Heart right ventricle (tissue), 16 donors: ENCODE data around the gene SPATA3. TPM values are rescaled to one million over a fixed set of nuclear protein-coding genes. Genes with fewer than 3 reads are reported as not detected.

ENCODE experiments used
- ATAC-seq, 8 donors: fragments of 200-7000 bp; cut with Tn5 transposase; one replicate each; pipeline ENCODE4 v1.9.1; 2020; ENCODE audit warnings: mild to moderate bottlenecking in 8 of 8, moderate library complexity in 8 of 8, moderate number of reproducible peaks in 1 of 8
- DNase-seq, 2 donors: peaks; one replicate each; pipeline ENCODE4 v3.0.0-alpha.2; 2020
- H3K27ac ChIP-seq, 10 donors: fragments of 200-600 bp; sonication (generic) in 2 of 10; one replicate each; pipeline versions ENCODE4 v1.5.0 to v1.8.0; 2020 to 2022; ENCODE audit warnings: mild to moderate bottlenecking in 3 of 10
- H3K27me3 ChIP-seq, 7 donors: fragments of 200-600 bp; one replicate each; pipeline ENCODE4 v1.8.0; 2021 to 2022; ENCODE audit warnings: mild to moderate bottlenecking in 2 of 7
- H3K36me3 ChIP-seq, 9 donors: fragments of 200-600 bp; sonication (generic) in 1 of 9; one replicate each; pipeline versions ENCODE4 v1.5.0 to v1.8.0; 2020 to 2022; ENCODE audit warnings: mild to moderate bottlenecking in 2 of 9
- H3K4me1 ChIP-seq, 9 donors: fragments of 200-600 bp; sonication (generic) in 1 of 9; one replicate each; pipeline versions ENCODE4 v1.5.0 to v1.8.0; 2020 to 2022; ENCODE audit warnings: mild to moderate bottlenecking in 4 of 9
- H3K4me3 ChIP-seq, 10 donors: fragments of 200-600 bp; sonication (generic) in 2 of 10; one replicate each; pipeline versions ENCODE4 v1.5.0 to v1.8.0; 2020 to 2022; ENCODE audit warnings: mild to moderate bottlenecking in 7 of 10, moderate library complexity in 2 of 10
- H3K9me3 ChIP-seq, 11 donors: fragments of 200-600 bp in 10 of 11; sonication (generic) in 2 of 11; one replicate each; pipeline versions ENCODE4 v1.5.0 to v1.8.0; 2013 to 2022; ENCODE audit warnings: mild to moderate bottlenecking in 2 of 11, control low read depth in 1 of 11, moderate library complexity in 1 of 11
- WGBS, 2 donors: extraction: QIAGEN DNeasy Blood & Tissue Kit; methylation state at CpG; one replicate each; pipeline ENCODE4 v1.1.7; 2013; ENCODE audit warnings: inconsistent platforms in 1 of 2; 5-methylcytosine and 5-hydroxymethylcytosine counted together
- intact Hi-C, 10 donors: fragments of 100-400 bp; cut with DNase I; formaldehyde crosslinking; loops; one replicate each; pipeline versions ENCODE4 v1.11.1 to v1.14.2; 2022
- polyA plus RNA-seq, 2 donors: library from polyadenylated mRNA; stranded (reverse); fragments of 200-250 nt; gene quantifications; one replicate each; pipeline ENCODE4 v1.2.3, GENCODE V29; 2013
- total RNA-seq, 10 donors: library from RNA; stranded (reverse); fragmentation: NEBNext Ultra II Directional in 3 of 10; extraction: Animal tissue kit (Norgen Biotek cat#: 25700) in 3 of 10; gene quantifications; one replicate each; pipeline versions ENCODE4 v1.2.1 to v1.2.4, GENCODE V29; 2021 to 2023
- TF ChIP-seq, protein P1 (sequence below), 9 donors: fragments of 200-600 bp; sonication (generic) in 2 of 9; IDR thresholded peaks; one replicate each; pipeline versions ENCODE4 v1.5.0 to v1.8.0; 2021 to 2022; ENCODE audit warnings: antibody characterized with exemption in 9 of 9, mild to moderate bottlenecking in 5 of 9, moderate library complexity in 1 of 9
- donor health status: Arrhythmogenic right ventricular cardiomyopathy.
- donor health status: ischemic (EF 13 %, LVEDD 7.1; RV severe dilation, severe dysfunction).
- donor health status: healthy with polysubstance abuse.
- donor health status: DM: no; HTN: yes; CAD: no.
- donor health status: DM: no; HTN: no; CAD: no.
- donor health status: ischemic (EF 25% LVEDD 6.9; RV normal size, moderate dysfunction).
- donor health status: ischemic (EF 25% LVEDD 5.7; RV mildly dilated, moderate dysfunction).
- donor health status: healthy.
- donor health status: DM: yes; HTN: yes; CAD: no.
- donor health status: Ischemic cardiomyopathy.
- donor health status: ischemic (EF 35%, LVEDD 5.7; RV mildly dilated, moderate dysfunction).
- donor health status: nonischemic (EF 11% LVEDD 7.7; RV severe dilation, severe dysfunction).
- donor health status: DM: yes; HTN: yes; CAD: no.
- donor health status: PGD.
- donor health status: ischemic (EF 29% LVEDD 5.4; RV normal size, mild dysfunction).
- donor health status: nonischemic (EF 23%, LVEDD 6.1; RV moderate dilation, normal function).

The SPATA3 gene
- total and polyA plus RNA-seq, 12 donors, result not detected

DNA sequence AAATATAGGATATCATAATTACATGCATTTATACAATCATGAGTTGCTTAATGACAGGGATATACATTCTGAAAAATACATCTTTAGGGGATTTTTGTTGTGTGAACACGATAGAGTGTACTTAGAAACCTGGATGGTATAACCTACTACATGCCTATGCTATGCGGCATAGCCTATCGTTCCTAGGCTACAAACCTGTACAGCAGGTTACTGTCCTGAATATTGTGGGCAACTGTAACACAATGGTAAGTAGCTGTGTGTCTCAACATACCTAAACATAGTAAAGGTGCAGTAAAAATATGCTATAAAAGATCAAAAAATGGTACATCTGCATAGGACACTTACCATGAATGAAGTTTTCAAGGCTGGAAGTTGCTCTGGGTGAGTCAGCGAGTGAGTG is 47.9 kb downstream of the SPATA3 start:
- Histone ChIP-seq H3K36me3 (no peaks in the 10 kb centered on the region), H3K27ac (no peak overlapping the region), H3K9me3 (no peaks in the 10 kb centered on the region), H3K27me3 (peaks cover 0 to 47% (median 29%) of the 10 kb centered on the region in 7 donors), H3K4me1 (no peaks in the 10 kb centered on the region), H3K4me3 (no peak overlapping the region)
- TF ChIP-seq, protein P1, sequence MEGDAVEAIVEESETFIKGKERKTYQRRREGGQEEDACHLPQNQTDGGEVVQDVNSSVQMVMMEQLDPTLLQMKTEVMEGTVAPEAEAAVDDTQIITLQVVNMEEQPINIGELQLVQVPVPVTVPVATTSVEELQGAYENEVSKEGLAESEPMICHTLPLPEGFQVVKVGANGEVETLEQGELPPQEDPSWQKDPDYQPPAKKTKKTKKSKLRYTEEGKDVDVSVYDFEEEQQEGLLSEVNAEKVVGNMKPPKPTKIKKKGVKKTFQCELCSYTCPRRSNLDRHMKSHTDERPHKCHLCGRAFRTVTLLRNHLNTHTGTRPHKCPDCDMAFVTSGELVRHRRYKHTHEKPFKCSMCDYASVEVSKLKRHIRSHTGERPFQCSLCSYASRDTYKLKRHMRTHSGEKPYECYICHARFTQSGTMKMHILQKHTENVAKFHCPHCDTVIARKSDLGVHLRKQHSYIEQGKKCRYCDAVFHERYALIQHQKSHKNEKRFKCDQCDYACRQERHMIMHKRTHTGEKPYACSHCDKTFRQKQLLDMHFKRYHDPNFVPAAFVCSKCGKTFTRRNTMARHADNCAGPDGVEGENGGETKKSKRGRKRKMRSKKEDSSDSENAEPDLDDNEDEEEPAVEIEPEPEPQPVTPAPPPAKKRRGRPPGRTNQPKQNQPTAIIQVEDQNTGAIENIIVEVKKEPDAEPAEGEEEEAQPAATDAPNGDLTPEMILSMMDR (IDR thresholded peaks at IDR 0.05), result no peak
- DNase-seq (no peak), ATAC-seq (no peak)
- WGBS, 2 donors, result 91 to 94% methylated on average over 4 of the region's 4 CpGs
- intact Hi-C loops, result loop anchor here in 1 of 10 donors (10.0 kb wide), 1 partner anchor 219 kb away; no protein-coding TSS in a partner anchor

DNA sequence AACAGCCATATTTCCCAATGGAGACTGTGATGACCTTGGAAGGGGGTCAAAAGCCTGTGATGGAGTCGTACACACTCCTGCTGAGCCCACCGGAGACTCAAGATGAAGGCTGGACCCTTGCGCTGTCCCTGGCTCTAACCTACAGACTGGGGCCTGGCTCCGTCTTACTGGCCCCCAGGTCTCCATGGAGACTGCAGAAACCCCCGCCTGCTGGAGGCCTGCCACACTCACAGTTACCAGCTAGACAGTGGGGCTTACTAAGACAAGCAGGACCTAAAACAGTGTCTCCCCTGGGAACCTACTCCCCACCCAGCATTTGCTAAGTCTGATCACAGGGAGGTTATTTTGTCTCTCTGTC is 51.0 kb downstream of the SPATA3 start:
- TF ChIP-seq, protein P1 (IDR thresholded peaks at IDR 0.05), result no peak
- Histone ChIP-seq H3K27ac (no peak overlapping the region), H3K4me3 (no peak overlapping the region), H3K9me3 (no peaks in the 10 kb centered on the region), H3K36me3 (no peaks in the 10 kb centered on the region), H3K4me1 (peaks cover 0 to under 1% (median 0%) of the 10 kb centered on the region in 9 donors), H3K27me3 (peaks cover 0 to 35% (median 3%) of the 10 kb centered on the region in 7 donors)
- no peak for DNase-seq
- intact Hi-C loops, result loop anchor here in 1 of 10 donors (10.0 kb wide), 1 partner anchor 222 kb away; no protein-coding TSS in a partner anchor
- 83 to 84% methylated on average over 5 of the region's 5 CpGs for WGBS, 2 donors
- ATAC-seq, result no peak

- no peak for DNase-seq
- TF ChIP-seq, protein P1 (IDR thresholded peaks at IDR 0.05), result no peak
- WGBS, 2 donors, result 39 to 50% methylated on average over 8 of the region's 8 CpGs
- Histone ChIP-seq H3K36me3 (no peaks in the 10 kb centered on the region), H3K9me3 (no peaks in the 10 kb centered on the region), H3K4me3 (no peak overlapping the region), H3K4me1 (peaks cover 0 to 5% (median 3%) of the 10 kb centered on the region in 9 donors), H3K27ac (no peak overlapping the region), H3K27me3 (peaks cover 0 to 30% (median 0%) of the 10 kb centered on the region in 7 donors)
- intact Hi-C loops, result loop anchor here in 1 of 10 donors (10.0 kb wide), 1 partner anchor 223 kb away; no protein-coding TSS in a partner anchor
- no peak for ATAC-seq
Observed at GRCh38 chr2:231047274-231047922, 51.5 kb downstream of the SPATA3 start.

DNA sequence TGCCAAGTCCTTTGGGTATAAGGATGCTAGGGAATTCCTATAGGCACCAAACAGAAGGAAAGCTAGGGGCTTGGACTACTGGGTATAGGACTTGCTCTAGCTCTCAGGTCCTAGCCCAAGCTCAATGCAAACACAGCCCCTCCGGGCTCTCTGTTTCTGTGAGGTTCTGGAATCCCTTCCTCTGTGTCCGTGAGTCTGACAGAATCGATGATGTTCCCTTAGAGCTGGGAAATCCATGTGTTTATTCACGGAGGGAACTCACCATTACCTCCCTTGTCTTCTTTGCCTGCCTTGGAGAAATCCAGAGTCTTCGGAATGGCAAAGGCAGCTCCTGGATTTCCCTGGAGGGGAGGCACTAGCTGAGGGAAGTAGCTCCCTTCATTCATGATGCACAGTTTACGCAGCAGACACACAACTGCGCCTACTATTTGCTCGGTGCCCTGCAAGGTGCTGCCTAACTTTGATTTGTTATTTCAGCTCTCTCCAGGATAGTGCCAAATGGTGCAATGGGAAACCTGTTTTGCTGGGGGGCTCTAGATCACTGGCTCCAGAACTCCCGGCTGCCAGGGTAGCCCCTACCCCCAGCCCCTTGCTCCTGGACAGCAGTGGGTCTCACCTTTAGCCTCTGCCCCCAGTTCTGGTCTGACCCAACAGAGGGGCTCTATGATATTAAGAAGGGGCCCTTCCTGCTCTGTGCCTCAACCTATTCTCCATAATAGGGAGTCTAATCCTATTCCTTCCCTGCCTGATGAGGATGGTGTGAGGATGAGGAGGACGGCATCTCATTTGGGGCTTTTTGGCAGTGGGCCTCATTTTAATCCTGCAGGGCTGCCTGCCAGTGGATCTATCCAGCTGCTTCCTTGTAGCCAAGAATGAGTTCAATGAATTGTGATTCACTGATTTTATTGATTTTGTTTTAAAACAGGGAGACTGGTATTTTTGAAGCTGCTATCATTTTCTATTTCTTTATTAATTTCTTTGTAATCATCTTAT is 52.3 kb downstream of the SPATA3 start:
- intact Hi-C loops, result loop anchor here in 1 of 10 donors (10.0 kb wide), 1 partner anchor 223 kb away; no protein-coding TSS in a partner anchor
- Histone ChIP-seq H3K4me3 (no peak overlapping the region), H3K36me3 (no peaks in the 10 kb centered on the region), H3K27me3 (peaks cover 0 to 30% (median 0%) of the 10 kb centered on the region in 7 donors), H3K27ac (no peak overlapping the region), H3K9me3 (no peaks in the 10 kb centered on the region), H3K4me1 (peaks cover 0 to 11% (median 6%) of the 10 kb centered on the region in 9 donors)
- ATAC-seq (no peak), DNase-seq (no peak)
- 66 to 75% methylated on average over 10 of the region's 10 CpGs for WGBS, 2 donors
- TF ChIP-seq, protein P1 (IDR thresholded peaks at IDR 0.05), result no peak
